DMS114 treated with DMSO at 0.1 percent for 48 hours (cell line): ENCODE results near the gene AP3S2.
A peak's percentile ranks its signal among the peaks of the same experiment; 100 is the strongest.
"Not testable (repeated sequence)": the region's sequence is repeated elsewhere in the genome, so short reads cannot be mapped to it uniquely, and the experiment has no call there.

Experiments
- DNase-seq: peaks from one replicate; lab custom pipeline; 2025; ENCODE audit not compliant: unreplicated experiment; lab: John Stamatoyannopoulos, UW

Gene AP3S2

DNA sequence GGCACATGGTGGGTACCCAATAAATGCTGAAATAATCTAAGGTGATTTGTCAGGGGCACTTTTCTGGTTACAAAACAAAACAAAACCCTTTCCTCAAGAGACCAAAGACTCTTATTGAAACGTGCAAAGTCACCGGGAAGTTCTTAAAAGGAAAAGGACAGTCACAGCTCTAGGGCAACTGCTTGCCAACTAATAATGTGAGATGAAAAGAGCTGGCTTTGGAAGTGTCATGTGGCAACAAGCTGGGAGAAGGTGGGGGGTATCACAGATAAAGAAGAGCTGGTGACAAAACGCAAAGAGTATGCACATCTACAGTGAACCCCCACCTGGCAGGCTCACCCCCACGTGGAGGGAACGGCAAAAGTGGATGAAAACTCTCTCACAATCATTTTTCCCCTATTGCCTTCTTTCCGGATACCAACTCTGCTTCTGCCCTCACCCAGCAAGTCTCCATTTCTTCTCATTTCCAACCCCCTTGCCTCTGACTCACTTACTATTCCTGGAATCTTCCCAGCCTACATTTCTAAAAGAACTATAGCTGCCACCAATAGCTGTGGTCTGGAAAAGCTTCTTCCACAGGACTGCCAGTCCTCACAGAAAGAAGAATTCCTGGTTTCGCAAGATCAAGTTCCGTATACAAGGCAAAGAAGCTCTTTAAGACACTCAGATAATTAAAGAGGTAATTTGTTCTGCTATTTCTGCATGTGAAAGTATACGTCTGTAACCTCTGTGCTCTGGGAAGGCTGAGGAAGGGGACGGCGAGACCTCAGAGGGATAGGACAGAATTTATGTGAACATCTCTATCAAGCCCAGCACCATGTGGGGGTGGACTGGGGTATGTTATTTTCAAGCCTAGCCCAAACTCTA lies 57.3 kb downstream of the AP3S2 start:
- no peak for DNase-seq

DNA sequence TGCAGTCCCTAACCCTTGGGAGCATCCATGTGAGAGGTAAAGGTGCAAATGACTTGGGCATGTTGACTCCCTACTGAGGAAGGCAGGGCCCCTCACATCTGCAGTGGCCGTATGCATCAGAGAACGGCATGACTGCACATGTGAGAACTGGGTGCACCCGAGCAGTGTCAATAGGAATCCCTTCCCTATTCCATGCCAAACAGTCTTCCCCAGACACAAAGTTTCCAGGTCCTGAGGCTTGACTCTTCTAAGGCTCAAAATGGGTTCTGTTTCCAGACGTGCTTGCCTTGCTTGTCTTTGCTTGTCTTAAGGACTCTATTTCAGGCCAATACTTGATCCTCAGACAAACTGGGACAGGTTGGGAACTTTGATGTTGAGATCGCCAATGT lies 58.6 kb downstream of the AP3S2 start:
- no peak for DNase-seq

DNA sequence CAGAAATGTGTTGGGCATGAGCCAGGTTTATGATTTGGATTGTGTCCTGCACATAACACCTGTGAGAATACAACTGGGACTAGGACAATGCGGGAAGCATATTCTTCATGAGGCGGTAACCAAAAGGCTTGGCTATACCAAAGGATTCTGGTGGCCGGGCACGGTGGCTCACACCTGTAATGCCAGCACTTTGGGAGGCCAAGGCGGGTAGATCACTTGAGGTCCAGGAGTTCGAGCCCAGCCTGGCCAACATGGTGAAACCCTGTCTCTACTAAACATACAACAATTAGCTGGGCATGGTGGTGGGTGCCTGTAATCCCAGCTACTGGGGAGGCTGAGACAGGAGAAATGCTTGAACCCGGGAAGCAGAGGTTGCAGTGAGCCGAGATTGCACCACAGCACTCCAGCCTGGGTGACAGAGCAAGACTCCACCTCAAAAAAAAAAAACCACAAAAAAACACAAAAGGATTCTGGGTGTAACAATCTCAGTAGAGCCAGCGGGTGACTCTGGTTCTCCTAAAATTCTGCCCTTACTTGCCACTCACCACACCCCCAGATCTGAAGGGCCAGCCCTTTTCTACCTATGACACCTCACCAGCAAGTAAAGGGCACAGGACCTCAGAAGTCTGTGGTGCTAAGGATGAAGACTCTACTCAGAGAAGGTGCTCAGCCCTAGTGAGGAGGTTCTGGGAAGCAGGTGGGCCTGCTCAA lies 59.2 kb downstream of the AP3S2 start:
- not testable (repeated sequence) for DNase-seq

DNA sequence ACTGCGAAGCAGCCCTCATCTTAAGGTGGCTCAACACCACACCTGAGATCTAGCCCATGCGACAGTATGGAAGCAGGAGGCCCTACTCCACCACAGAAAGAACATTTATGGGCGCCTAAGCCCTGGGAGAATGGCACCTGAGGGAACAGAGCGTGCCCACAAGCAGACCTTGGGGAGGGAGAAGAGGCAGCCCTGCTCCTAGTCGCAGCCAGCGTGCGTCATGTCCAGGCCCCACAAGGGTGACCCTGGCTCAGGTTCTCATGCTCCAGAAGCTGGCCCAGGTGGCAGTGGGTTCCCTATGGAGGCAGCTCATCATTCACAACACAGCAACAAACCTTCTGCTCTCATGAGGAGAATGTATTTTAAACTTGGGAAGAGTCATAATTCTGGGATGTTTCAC lies 59.8 kb downstream of the AP3S2 start:
- DNase-seq: no peak

DNA sequence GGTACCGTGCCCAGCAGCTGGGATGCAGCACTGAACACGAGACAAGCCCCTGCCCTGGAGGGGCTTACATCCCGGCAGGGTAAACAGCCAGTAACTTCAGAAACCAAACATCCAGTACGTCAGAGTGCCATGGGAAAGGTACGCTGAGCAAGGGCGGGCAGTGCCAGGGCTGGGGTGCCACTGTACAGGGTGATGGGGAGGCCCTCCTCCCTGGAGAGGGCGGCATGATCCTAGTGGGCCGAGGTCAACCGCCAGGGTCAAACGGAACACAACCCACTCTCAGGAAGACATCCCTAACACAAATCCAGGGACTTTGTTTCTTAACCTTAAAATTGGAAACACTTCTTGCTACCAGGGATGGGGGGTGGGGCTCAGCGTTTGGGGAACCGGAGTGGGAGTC lies 63.2 kb downstream of the AP3S2 start:
- no peak for DNase-seq

DNA sequence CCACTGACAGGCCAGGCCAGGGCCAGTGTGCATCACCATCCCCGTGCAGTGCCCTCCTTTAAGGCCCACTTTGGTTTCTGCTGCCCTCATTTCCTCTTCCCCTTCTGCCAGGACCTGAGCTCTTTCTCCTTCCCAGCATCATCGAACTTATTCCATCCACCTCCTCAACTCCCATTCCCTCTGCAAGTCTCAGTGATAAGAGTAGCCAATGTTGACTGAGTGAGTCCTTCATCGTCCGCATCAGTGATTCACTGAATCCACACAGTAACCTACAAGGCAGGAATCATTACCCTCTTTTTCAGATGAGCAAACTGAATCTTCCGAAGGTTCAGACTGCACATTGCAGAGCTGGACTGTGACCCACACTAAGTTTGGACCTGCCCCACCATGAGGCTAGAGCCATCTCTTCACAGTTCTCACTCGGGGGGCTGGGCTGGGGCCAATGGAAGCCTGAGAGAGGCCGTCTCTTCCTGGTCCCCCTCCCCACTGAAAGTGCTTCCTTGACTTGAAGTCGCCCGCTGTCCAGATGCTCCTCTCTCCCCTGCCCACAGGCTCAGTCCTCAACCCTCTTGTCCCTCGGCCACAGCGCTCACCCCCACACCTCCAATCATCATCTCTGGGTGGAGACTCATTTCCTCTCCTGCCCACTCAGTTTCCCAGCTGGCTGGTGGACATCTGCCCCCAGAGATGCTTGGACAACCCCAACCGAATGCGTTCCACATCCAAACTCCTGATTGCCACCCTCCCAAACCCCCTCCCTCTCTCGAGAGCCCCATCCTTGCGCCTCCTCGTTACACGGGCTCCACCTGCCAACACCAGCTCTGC lies 64.0 kb downstream of the AP3S2 start:
- no peak for DNase-seq

DNA sequence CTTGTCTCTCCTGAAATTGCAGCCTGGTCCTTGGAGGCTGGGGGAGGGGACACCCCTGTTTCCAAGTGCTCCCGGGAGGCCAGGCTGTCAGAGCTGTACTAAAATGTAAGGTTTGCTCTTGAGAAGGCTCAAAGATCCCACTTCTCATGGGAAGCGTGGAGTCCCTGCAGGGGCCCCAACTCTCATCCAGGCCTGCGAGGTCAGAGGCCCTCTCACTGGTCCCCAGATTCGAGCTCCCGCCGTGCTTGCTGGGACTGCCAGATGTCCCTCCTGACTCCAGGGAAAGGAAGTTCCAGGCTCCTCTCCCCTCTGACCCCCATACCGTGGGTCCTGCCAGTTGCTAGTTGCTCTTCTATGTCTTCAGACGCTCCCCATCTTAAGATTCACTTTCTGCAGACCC lies 64.6 kb downstream of the AP3S2 start:
- DNase-seq: no peak

DNA sequence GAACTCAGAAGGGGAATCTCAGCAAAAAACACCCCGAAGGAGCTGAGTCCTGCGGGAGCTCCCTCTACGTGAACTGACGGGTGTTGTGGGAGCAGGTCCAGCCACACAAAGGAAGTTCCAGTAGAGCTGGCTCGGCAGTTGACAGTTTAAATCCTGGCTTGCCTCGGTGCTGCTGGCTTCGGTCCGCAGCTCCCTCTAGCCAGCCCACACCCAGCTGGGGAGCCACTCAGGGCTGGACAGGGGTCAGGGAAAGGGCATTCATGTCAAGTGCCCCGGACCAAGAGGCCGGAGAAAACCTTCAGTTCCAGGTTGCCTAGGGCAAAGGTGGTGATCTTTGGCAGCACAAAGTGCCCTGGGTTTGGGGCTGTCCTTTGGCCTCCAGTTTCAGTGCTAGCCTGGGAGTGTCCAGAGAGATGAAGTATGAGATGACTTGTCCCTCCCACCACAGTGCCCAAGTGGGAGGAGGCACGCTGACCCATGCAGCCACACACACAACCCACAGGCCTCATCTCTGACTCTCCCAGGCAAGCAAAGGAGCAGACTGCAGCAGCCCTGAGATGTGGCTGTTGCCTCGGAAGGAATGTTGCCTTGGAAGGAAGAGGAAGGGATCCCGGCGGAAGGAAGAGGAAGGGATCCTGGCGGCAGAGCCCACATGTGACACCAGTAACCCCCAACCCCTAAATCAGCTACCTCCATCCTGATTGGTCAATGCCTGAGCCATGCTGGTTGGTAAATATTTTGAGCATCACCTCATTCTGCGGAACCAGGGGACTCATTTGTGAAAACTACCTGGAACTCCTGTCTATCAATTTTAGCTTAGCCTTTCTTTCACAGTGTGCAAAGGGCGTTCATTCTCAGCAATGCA lies 65.3 kb downstream of the AP3S2 start:
- DNase-seq: no peak

DNA sequence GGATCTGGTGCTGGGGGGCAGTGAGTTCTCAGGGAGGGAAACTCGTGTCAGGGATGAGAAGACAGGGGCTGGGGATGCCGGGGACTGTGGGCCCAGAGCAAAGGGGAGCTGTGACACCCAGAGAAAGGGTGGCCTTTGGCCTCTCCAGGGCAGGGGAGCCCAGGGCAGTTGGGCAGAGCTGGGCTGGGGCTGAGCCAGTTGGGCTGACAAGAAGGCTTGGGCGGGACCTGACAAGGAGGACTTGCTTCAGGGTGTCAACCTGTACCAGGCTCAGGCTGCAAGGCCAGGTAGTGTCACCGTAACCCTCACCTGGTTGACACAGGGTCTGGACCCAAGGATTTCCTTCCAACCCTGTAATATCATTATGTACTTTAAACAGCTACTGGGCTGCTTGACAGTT lies 66.0 kb downstream of the AP3S2 start:
- no peak for DNase-seq

DNA sequence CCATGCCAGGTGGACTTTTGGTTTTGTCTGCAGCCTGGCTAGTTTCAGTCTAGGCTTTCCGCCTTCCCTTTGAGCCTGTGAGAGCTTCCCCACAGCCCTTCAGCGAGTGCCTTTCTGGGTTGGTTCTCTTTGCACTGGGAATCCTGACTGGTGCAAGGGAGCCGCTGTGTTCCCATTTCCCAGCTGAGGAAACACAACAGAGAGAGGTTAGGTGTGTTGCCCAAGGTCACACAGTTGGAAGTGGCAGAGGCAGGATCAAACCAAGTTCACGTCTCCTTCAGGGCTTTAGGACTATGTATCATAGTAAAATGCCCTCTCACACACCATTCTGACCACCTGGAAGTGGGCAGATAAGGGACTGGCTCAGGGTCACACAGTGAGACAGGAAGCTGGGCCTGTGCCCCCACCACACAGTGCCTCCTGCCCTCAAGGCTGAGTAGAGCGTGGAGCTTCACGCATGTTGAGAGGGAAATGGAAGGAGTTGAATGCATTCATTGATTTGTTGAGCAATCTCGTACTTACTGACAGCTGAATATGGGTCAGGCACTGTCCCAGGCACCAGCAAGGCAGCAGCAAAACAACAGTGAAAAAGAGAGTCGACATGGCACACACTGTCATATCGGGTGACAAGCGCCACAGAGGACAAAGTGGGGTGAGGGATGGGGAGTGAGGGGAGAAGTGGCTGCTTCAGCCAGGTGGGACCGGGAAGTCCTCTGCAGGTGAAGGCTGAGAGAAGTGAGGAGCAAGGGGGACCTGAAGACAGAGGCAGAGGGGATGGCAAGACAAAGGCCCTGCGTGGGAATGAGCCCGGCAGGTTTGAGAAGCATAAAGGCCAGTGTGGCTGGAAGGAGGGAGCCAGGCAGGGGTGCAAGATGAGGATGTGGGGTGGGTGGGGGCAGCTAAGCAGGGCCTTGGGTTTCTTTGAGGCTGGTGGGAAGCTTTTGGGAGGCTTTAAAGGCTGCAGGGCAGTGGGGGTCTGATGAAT lies 66.8 kb downstream of the AP3S2 start:
- no peak for DNase-seq

DNA sequence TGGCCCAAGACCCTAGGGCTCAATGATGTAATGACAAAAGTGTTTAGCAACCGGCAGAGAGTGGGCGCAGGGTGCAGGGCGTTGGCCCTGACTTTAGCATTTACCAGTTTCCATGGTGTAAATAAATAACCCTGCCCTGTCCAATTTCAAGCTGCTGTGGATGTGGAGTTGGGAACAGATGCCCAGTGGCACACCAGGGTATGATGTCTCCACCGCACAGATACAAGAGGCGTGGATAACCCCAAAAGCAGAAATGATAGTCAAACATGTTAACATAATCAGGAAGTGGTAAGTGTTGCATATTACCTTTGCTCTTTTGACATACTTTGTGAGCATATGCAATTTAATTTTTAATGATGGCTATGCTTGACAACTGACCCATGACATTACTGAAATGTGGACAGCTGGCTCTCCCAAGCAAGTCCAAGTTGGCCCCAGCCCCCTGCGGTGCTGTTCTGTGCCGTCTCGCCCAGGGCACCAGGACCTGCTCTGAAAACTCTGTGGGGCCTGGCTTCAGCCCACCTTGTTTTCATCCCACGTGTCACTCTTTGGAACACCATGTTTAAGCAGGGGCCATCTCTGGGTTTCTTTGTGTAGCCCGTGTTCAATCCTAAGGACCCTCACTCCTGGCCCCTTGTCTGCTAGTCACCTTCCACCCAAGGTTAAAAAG lies 68.4 kb downstream of the AP3S2 start:
- no peak for DNase-seq

DNA sequence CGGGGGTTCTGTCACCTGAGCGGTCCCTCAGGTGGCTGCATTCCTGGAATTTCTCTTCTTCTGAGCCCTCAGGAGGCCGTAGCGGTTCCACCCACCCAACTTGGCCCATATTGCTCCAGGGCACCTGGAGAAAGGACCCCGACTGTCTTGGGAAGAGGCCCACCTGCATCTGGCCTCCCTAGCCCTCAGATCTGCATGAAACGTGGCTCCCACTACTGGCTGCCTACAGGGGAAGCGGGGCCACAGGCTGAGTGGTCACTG lies 69.3 kb downstream of the AP3S2 start:
- no peak for DNase-seq

DNA sequence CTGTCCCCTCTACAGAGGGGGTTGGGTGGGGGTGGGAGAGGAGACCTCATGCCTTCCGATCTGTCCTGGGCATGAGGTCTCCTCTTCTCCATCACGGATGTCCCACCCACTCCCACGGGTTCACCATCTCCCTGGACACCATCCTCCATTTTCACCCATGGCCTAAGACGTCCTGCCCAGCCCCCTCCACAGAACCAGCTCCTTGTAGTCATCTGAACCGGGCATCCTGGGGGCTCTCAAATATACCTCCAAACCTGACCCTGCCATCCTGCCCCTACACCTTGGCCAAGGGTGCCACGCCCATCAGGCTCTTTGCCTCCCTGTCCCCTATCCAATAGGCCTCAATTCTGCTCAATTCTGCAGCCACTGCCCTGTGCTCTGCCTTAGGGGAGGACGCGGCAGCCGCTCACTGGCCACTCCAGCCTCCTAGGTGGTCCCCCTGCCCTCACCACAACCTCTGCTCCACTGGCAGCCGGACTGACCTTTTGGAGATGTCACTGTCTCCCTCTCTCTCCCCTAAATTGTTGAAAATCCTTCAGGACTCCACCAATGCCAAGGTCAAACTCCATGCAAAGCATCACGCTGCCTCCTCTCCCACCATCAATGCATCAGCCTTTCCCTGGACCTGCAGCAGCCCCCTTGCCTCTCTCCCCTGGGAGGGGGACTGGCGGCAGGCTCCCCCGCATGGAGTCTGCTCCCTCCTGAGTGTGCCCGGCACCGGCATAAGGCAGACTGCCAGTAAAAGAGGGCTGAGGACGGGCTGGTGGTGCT lies 69.8 kb downstream of the AP3S2 start:
- DNase-seq: no peak

DNA sequence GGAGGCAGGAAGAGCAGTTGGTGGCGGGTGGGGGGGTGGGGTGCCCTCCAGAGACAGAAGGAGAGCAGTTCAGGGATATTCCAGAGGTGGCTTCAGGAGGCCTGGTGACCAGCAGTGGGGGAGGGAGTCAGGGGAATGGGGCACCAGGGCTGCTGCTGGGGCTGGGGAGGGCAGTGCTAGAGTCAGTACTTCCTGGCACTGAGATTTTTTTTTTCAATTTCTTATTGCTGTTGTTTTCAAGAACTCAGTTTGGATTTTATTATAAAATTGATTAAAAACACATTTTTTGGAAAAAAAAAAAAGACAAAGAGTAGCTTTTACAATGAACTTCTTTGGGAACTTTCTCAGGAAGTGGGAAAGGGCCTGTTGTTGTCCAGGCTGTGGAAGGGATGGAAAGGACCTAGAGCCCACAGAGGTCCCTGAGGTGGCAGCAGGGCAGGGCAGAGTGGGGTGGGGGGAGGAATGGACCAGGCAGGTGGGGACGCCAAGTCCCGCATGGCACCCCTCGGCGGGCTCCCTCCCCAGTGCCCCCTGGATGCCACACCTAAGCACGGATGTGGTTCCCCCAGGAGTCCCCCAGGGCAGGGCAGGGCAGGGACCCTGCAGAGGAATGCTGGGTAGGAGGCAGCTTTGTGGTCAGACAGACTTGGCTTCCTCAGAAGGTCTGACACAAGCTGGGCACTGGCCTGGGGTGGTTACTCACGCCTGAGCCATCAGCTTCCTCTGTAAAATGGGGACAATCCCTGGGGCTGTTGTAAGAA lies 70.7 kb downstream of the AP3S2 start:
- DNase-seq: peak; percentile 16

DNA sequence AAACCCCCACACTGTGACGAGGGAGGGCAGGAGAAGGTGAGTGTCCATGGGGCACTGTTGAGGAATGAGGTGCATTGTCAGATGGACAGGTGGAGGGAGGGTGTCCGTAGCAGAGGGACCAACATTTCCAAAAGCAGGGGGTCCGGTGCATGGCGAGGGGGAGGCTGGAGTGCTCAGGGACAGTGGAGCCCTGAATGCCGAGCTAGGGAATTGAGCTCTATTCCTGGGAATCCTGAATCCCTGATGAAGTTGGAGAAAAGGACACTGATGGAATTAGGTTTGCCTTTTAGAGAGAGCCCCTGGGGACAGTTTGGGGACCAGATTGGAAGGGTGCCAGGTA lies 71.2 kb downstream of the AP3S2 start:
- DNase-seq: no peak

DNA sequence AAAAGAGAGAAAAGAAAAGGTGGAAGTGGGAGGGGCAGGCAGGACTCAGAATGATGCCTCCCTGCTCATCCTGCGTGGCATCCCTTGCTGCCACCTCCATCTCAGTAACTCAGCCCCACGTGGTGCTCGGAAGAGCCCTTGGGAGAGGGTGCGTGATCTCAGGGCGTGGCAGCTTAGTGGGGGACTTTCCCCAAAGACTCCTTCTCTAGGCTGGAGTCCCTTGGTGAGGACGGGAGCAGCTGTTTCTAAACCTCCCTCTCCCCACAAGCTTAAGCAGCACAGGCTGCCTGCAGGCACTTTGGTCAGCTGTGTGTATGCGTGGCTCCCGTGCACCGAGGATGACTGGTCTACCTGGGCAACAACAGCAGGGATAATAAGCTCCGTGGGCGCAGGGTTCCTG lies 71.8 kb downstream of the AP3S2 start:
- DNase-seq: no peak

DNA sequence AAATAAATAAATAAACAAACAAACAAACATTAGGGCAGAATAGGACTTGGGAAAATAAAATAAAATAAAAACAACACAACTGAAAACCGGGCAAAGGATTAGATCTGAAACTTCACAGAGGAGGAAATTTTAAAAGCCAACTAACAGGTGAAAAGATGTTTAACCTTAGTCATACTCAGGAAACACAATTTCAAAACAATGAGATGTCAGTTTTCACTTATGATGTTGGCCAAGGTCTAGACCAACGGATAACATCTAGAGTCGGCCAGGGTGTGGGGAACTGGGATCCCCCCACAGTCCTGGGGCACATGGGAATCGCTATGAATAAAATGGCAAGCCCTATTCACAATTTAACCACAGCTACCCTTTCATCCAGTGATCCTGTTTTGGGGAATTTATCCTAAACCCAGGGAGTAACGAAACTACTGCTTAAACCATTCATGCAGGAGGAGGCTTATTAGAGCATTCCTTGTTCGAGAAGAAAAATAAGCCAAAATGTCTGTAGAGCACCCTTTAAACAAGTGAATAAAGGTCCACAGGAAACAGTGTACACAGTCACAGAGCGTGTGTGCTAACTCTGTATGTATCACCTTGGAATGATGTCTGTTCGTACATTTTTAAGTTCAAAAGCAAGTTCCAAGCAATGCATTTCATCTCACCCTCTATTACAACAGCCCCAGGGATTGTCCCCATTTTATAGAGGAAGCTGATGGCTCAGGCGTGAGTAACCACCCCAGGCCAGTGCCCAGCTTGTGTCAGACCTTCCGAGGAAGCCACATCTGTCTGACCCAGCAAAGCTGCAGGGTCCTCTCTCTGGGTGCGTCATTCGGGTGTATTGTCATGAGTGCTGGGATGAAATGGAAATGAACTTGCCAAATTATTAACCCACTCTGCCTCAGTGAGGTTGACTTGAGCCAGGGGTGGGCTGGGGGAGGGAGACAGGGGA lies 72.9 kb downstream of the AP3S2 start:
- no peak for DNase-seq
